Progenitor cell of endocrine pancreas (in vitro differentiated cells): ENCODE data around the gene DGKB. TPM values are rescaled to one million over a fixed set of nuclear protein-coding genes. Genes with fewer than 3 reads are reported as not detected.

Experiments
- DNase-seq: peaks from one replicate; pipeline ENCODE4 v3.0.0; 2021; ENCODE audit warnings: low spot score; ENCODE audit not compliant: unreplicated experiment
- H3K27ac Mint-ChIP-seq: 2 replicates; pipeline ENCODE4 v1.8.0; 2021; ENCODE audit warnings: mild to moderate bottlenecking, moderate library complexity, mixed read lengths
- H3K27me3 Mint-ChIP-seq: 2 replicates; pipeline ENCODE4 v1.8.0; 2021; ENCODE audit warnings: mixed read lengths
- H3K36me3 Mint-ChIP-seq: 2 replicates; pipeline ENCODE4 v1.8.0; 2022; ENCODE audit warnings: mixed read lengths; ENCODE audit not compliant: insufficient read depth
- H3K4me1 Mint-ChIP-seq: 2 replicates; pipeline ENCODE4 v1.8.0; 2021; ENCODE audit warnings: low read depth, mixed read lengths
- H3K4me3 Mint-ChIP-seq: 2 replicates; pipeline ENCODE4 v1.8.0; 2021; ENCODE audit warnings: low read depth, mild to moderate bottlenecking, moderate library complexity, mixed read lengths
- H3K9me3 Mint-ChIP-seq: 2 replicates; pipeline ENCODE4 v1.8.0; 2021; ENCODE audit warnings: low read depth, mixed read lengths
- total RNA-seq: library from RNA; stranded (reverse); gene quantifications from 2 replicates; pipeline ENCODE4 v1.2.1, GENCODE V29; 2021
- TF ChIP-seq, protein P1 (sequence below): fragments of 200-600 bp; sonication (generic); IDR thresholded peaks from one replicate; pipeline ENCODE4 v1.5.0; 2021; ENCODE audit warnings: antibody characterized with exemption, mild to moderate bottlenecking; ENCODE audit not compliant: unreplicated experiment

Gene DGKB
- total RNA-seq, 1 donor from 2014 or later, result 0.74 TPM

DNA sequence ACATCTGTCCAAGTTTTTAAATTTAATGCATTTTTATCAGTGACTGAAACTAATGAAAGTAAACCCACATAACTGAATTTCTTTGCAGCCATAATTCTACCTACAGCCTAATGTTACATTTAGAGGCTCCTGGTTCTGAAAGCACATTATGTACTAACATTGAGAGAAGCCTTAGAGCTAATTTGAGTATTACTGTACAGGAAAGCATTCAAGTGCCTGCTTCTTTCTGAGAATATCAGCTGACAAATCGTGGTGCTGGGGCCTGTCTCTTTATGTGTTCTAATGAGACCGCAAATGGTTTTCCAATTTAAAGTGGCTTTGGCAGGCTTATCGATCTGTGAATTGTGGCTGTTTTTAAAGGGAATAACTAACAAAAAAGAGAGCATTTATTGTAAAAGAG, 32.3 kb upstream of the DGKB start:
- H3K27me3 Mint-ChIP-seq, result no peaks in the 10 kb centered on the region
- H3K4me1 Mint-ChIP-seq, result peaks cover 18% of the 10 kb centered on the region
- no peak overlapping the region for H3K27ac Mint-ChIP-seq
- TF ChIP-seq, protein P1, sequence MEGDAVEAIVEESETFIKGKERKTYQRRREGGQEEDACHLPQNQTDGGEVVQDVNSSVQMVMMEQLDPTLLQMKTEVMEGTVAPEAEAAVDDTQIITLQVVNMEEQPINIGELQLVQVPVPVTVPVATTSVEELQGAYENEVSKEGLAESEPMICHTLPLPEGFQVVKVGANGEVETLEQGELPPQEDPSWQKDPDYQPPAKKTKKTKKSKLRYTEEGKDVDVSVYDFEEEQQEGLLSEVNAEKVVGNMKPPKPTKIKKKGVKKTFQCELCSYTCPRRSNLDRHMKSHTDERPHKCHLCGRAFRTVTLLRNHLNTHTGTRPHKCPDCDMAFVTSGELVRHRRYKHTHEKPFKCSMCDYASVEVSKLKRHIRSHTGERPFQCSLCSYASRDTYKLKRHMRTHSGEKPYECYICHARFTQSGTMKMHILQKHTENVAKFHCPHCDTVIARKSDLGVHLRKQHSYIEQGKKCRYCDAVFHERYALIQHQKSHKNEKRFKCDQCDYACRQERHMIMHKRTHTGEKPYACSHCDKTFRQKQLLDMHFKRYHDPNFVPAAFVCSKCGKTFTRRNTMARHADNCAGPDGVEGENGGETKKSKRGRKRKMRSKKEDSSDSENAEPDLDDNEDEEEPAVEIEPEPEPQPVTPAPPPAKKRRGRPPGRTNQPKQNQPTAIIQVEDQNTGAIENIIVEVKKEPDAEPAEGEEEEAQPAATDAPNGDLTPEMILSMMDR, result no peak
- H3K4me3 Mint-ChIP-seq, result no peak overlapping the region
- no peaks in the 10 kb centered on the region for H3K9me3 Mint-ChIP-seq
- H3K36me3 Mint-ChIP-seq, result no peaks in the 10 kb centered on the region
- no peak for DNase-seq

- H3K4me3 Mint-ChIP-seq, result no peak overlapping the region
- no peak overlapping the region for H3K27ac Mint-ChIP-seq
- H3K27me3 Mint-ChIP-seq, result no peaks in the 10 kb centered on the region
- TF ChIP-seq, protein P1, result no peak
- peaks cover 18% of the 10 kb centered on the region for H3K4me1 Mint-ChIP-seq
- no peak for DNase-seq
- no peaks in the 10 kb centered on the region for H3K36me3 Mint-ChIP-seq
- no peaks in the 10 kb centered on the region for H3K9me3 Mint-ChIP-seq
These were observed 29.1 kb upstream of the DGKB start for GRCh38 chr7:14931511-14932215.

DNA sequence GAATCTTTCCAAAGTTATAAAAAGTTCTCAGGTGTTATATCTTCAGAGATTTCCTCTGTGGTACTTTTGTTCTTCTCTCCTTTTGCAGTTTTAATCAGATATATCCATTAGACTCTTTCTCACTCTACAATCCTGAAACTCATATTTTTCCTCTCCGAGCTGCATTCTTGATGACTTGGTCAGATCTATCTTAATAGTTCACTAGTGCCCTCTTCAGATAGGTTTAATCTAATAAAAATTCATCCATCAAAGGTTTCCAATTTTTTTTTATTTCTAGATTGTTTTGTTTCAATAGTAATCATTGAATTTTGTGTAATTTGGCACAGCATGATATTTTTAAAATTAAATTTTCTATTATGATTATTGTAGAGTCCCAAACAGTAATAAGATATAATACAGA, 21.8 kb upstream of the DGKB start:
- TF ChIP-seq, protein P1, result no peak
- Mint-ChIP-seq H3K4me3 (no peak overlapping the region), H3K27ac (no peak overlapping the region), H3K36me3 (peaks cover 1% of the 10 kb centered on the region), H3K9me3 (peaks cover 8% of the 10 kb centered on the region), H3K27me3 (peaks cover 3% of the 10 kb centered on the region), H3K4me1 (no peaks in the 10 kb centered on the region)
- no peak for DNase-seq

GRCh38 chr7:14911077-14911476, 8.5 kb upstream of the DGKB start:
- peaks cover 10% of the 10 kb centered on the region for H3K4me1 Mint-ChIP-seq
- peaks cover 30% of the 10 kb centered on the region for H3K27me3 Mint-ChIP-seq
- H3K36me3 Mint-ChIP-seq, result peaks cover 4% of the 10 kb centered on the region
- TF ChIP-seq, protein P1, result no peak
- no peak overlapping the region for H3K4me3 Mint-ChIP-seq
- DNase-seq, result no peak
- no peak overlapping the region for H3K27ac Mint-ChIP-seq
- peaks cover 10% of the 10 kb centered on the region for H3K9me3 Mint-ChIP-seq

DNA sequence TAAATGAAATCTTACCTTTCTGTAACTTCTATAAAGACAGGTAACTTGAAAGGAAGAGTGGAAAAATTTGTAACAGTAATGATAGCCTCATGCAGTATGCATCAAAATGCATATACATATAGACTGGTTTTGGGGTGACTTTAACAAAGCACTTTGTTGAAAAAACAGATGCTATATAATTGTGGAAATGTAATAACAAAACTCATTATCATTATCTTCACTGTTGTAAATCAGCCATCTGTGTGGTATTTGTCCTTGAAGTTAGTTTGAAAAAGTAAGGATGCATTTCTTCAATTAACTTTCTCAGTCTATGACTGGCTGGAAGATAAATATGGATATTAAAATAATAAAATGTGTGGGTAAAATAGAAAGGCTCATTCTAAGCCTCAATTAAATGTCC, 6.1 kb upstream of the DGKB start:
- Mint-ChIP-seq H3K27ac (no peak overlapping the region), H3K36me3 (no peaks in the 10 kb centered on the region), H3K4me1 (peaks cover 8% of the 10 kb centered on the region), H3K9me3 (no peaks in the 10 kb centered on the region), H3K27me3 (peaks cover 38% of the 10 kb centered on the region), H3K4me3 (no peak overlapping the region)
- TF ChIP-seq, protein P1, result no peak
- DNase-seq, result no peak
